Subcutaneous adipose tissue (tissue), 4 donors: ENCODE measurements around the gene CCDC89. TPM values are rescaled to one million over a fixed set of nuclear protein-coding genes. Genes with fewer than 3 reads are reported as not detected.

ENCODE experiments used
- CTCF ChIP-seq: fragments of 450-650 bp; IDR thresholded peaks from one replicate; pipeline ENCODE4 v1.5.1; 2016; ENCODE audit warnings: low read depth, mild to moderate bottlenecking, control low read depth, antibody characterized with exemption, moderate library complexity
- total RNA-seq, 4 donors: library from RNA; depleted of rRNA; stranded (reverse); fragments of >200 nt; gene quantifications; one replicate each; pipeline ENCODE4 v1.1.0, GENCODE V29; 2016

The CCDC89 gene
- total RNA-seq, 4 donors from 2014 or later = 0.49 to 2.2 (median 0.88) TPM

GRCh38 chr11:85656777-85657176 is 29.2 kb downstream of the CCDC89 start:
- no peak for TF ChIP-seq CTCF

GRCh38 chr11:85652786-85653447 is 33.1 kb downstream of the CCDC89 start:
- TF ChIP-seq CTCF = no peak

- no peak for TF ChIP-seq CTCF
These were observed 34.9 kb downstream of the CCDC89 start for GRCh38 chr11:85651118-85651517.

- TF ChIP-seq CTCF = no peak
These were observed 38.2 kb downstream of the CCDC89 start, which contains the start of gene TMEM126A for GRCh38 chr11:85647604-85648299. TSS of gene TMEM126A (plus strand) at chr11:85647967. CDS start at chr11:85650256, 2,289 bp downstream.

- TF ChIP-seq CTCF = no peak
These were observed 38.9 kb downstream of the CCDC89 start for GRCh38 chr11:85647078-85647477.

GRCh38 chr11:85643191-85643614 is 42.8 kb downstream of the CCDC89 start:
- TF ChIP-seq CTCF = no peak

- no peak for TF ChIP-seq CTCF
These were observed 51.2 kb downstream of the CCDC89 start for GRCh38 chr11:85634747-85635146.
